Measurements from ENCODE around the gene WDR55.

DNA sequence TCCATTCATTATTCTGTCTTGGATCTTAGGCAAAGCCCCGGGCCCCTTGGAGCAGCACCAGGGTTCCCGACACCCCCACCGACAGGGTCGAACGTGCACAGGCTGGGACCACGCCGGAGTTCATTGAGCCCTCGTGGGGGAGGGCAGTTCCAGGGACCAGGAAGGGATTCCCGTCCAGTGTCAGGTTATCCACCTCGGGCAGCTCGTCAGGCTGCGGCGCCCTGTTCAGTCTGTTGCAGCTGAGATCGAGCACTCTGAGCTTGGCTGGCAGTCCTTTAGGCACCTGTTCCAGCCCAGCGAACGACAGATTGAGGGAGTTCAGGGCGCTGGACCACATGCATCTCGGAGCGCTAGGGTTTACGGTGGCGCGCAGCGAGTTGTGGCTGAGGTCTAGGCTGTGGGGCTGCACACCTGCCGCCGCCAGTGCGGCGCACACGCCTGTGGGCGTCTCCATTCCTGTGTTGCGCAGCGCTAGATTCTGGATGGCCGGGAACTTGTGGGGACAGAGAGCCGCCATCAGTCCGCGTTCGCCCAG is 32.8 kb upstream of the WDR55 start:
- TF ChIP-seq, protein P1, sequence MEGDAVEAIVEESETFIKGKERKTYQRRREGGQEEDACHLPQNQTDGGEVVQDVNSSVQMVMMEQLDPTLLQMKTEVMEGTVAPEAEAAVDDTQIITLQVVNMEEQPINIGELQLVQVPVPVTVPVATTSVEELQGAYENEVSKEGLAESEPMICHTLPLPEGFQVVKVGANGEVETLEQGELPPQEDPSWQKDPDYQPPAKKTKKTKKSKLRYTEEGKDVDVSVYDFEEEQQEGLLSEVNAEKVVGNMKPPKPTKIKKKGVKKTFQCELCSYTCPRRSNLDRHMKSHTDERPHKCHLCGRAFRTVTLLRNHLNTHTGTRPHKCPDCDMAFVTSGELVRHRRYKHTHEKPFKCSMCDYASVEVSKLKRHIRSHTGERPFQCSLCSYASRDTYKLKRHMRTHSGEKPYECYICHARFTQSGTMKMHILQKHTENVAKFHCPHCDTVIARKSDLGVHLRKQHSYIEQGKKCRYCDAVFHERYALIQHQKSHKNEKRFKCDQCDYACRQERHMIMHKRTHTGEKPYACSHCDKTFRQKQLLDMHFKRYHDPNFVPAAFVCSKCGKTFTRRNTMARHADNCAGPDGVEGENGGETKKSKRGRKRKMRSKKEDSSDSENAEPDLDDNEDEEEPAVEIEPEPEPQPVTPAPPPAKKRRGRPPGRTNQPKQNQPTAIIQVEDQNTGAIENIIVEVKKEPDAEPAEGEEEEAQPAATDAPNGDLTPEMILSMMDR (IDR thresholded peaks at IDR 0.05), result no peak
- no peak for TF ChIP-seq POLR2A (IDR thresholded peaks at IDR 0.05)

Measured in esophagus squamous epithelium (tissue), 4 donors.